Stimulated activated CD4-positive, alpha-beta T cell treated with anti-CD3 and anti-CD28 coated beads, Interleukin-1b, Interleukin-23, amount 100 ng/mL, for 24 hours (primary cell): Measurements from ENCODE around the gene AURKAIP1.
"Not testable (repeated sequence)": the region's sequence is repeated elsewhere in the genome, so short reads cannot be mapped to it uniquely, and the experiment has no call there.

ENCODE experiments used
- DNase-seq, 4 experiments: peaks; one replicate each; pipeline ENCODE4 v3.0.0-alpha.2; 2020; ENCODE audit warnings: low read depth in 4 of 4, low spot score in 1 of 4

Gene AURKAIP1

GRCh38 chr1:1387098-1388077, 12.4 kb upstream of the AURKAIP1 start:
- no peak for DNase-seq

GRCh38 chr1:1385931-1386330, 10.9 kb upstream of the AURKAIP1 start:
- DNase-seq = no peak

- not testable (repeated sequence) for DNase-seq
Observed at GRCh38 chr1:1385339-1385738, 10.3 kb upstream of the AURKAIP1 start.

DNA sequence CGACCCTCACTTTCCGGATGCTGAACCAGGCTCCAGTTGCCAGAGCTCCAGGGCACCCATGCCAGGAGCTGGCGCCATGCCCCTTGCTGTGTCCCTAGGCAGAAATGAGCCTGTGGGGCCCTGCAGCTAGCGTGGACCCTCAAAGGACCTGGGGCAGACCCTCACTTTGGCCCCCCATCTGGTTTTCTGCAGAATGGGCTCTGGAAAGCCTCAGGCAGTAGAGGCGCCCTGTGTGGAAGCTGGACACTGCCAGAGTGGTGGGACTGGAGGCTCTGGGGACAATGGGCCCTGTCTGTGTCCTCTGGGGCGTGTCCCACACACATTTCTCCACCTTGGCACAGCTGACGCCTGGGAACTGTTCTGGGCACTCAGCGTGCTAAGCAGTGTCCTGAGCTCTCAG, 6.3 kb upstream of the AURKAIP1 start:
- DNase-seq = no peak

DNA sequence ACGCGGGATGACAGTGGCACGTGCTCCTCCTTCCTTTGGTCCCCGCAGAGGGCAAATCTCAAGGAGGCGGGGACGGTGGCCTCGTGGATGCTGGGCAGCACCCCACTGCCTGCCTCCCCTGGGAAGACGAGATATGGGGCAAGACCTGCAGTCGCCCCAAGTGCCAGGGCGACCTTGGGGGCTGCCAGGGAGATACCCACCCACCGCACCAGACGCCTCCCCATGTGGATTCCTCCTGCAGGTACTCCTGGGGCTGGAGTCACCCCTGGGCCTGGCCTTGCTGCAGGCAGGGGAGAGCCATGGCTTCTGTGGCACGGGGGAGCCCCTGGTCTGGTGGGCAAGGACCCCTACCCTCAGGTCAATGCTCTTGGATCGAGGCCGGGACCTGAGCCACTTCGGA, 5.9 kb upstream of the AURKAIP1 start:
- DNase-seq = no peak

GRCh38 chr1:1377540-1378205, 2.7 kb upstream of the AURKAIP1 start:
- DNase-seq = no peak

GRCh38 chr1:1376551-1377226, 1.7 kb upstream of the AURKAIP1 start:
- no peak for DNase-seq

DNA sequence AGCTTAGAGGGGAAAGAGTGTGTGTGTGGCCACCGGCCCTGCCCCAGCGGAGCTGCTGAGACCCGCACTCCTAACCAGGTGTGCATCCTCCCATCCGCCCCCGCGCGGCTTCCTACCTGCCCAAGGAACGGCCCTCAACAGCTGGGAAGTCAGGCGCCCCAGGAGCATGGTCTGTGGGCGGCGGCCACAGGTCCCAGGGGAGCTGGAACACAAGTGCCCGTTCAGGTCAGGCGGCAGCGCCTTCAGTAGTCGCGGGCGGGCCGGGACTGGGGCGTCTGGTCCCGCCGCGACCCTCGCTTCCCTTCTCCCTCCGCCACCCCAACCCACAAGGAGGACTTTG, 448 bp downstream of the AURKAIP1 start:
- no peak for DNase-seq

DNA sequence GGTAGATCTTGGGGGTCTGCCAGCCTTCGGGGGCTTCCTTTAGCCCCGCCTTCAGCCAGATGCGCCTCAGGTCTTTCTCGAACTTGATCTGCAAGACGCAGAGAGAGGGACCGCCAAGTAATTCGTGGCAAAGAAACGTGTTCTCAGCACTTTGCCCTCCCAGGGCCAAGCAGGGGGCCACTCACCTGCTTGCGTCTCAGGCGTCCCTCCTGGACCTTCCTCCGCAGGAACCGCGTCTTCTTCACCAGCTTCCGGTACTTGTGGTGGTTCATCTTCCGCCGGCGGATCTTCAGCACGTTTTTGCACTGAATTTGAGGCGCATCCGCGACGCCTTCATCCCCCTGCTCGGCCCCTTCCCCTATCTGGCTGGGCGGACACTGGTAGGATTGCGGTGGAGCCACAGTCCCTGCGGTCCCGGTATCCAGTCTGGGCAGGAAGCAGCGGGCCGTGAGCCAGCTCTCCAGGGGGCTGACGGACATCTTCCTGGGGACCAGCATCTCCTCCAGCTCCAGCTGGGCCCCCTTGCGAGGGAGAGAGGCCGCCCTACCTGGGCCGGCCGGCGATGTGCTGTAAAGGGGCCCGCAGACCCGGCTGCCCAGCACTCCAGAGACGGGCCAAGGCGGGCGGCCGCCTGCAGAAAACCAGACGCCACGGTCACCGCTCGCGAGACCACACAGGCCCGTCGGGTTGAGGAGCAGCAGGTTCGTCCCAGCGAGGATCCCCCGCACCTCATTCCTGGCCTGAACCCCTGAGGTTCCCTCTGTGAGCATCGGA, 1.0 kb downstream of the AURKAIP1 start:
- no peak for DNase-seq

DNA sequence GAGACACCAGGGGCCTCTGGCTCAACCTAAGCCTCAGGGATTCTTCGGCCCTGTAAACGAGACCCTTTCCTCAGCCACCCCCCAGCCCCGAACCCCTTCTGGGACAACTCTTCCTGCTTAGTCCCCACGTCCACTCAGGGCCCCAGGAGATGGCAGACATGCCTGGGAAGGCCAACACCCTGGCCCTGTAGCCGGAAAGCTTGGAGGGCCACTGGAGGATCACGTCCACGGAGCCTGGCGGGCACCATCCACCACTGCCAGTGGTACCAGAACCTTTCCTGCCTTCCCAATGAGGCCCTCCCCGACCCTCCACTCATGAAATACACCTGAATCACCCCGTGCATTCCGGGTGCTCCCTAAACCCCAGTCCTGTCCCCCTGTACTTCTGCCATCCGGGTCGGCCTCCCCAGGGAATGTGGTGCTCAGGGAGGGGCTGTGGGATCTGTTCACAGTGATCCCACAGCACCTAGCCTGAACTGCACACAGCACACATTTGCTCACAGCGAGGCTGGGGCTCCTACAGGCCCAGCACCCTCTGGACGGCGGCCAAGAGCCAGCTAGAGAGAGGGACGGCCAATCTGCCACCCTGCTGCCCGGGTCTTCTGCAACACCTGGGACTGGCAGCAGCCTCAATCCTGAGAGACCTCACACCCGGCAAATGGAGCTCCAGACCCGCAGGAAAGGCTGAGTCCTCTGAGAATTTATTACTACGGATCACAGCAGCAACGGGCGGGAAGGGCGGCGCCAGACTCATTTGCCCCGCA, 1.8 kb downstream of the AURKAIP1 start:
- no peak for DNase-seq

- DNase-seq = peak; percentile 69 to 74 (median 72)
Observed at GRCh38 chr1:1371746-1372711, 3.0 kb downstream of the AURKAIP1 start.

DNA sequence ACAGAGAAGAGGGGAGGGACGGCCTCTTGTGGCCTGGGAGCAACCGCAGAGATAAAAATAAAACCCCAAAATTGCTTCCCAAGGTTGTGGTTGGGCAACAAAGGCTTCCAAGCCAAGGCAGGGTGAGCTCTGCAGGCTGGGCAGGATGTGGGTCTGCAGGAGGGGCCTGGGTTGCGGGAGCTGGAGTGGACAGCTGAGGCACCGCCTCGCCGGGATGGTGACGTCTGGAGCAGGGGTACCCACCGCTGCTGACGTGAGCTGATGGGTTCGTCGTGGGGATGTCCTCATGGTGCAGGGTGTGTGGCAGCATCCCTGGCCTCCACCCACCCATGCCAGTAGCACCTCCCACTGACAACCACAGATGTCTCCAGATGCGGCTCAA, 3.7 kb downstream of the AURKAIP1 start:
- no peak for DNase-seq

GRCh38 chr1:1370771-1371300, 4.2 kb downstream of the AURKAIP1 start:
- DNase-seq = no peak

DNA sequence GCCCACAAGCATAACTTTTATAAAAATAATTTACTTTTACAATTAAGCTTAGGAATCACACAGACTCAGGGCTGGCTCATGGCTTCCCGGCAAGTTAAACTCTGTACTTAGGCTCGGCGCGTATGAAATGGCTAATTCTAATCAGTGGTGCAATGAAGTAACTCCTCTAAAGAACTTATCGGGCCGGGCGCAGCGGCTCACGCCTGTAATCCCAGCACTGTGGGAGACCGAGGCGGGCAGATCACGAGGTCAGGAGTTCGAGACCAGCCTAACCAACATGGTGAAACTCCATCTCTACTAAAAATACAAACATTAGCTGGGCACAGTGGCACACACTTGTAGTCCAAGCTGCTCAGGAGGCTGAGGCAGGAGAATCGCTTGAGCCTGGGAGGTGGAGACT, 4.9 kb downstream of the AURKAIP1 start:
- not testable (repeated sequence) for DNase-seq

GRCh38 chr1:1367315-1367714, 7.7 kb downstream of the AURKAIP1 start:
- DNase-seq = no peak

- DNase-seq = no peak
Observed at GRCh38 chr1:1366699-1367066, 8.3 kb downstream of the AURKAIP1 start.

DNA sequence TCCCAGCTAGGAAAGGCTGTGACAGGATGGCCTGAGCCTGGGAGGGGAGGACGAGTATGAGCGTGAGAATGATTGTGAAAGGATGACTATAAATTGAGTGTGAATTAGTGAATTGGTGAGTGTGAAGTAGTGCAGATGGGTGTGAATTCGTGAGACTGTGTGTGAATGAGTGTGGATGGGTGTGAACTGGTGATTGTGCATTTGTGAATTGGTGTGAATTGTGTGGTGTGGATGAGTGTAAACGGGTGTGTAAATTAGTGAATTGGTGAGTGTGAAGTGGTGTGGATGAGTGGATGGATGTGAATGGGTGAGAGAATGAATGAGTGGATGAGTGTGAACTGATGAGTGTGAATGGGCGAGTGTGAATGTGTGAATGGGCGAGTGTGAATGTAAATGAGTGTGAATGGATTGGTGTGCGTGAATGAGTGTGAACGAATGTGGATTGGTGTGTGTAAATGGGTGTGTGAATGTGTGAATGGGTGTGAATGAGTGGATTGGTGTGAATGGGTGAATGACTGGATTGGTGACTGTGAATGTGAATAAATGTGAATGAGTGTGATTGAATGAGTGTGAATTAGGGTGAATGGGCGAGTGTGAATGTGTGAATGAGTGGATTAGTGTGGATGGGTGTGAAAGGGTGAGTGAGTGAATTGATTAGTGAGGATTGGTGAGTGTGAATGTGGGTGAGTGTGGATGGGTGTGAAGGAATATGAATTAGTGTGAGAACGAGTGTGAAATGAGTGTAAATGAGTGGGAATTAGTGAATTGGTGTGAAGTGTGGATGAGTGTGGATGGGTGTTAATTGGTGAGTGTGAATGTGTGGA, 8.9 kb downstream of the AURKAIP1 start:
- no peak for DNase-seq

DNA sequence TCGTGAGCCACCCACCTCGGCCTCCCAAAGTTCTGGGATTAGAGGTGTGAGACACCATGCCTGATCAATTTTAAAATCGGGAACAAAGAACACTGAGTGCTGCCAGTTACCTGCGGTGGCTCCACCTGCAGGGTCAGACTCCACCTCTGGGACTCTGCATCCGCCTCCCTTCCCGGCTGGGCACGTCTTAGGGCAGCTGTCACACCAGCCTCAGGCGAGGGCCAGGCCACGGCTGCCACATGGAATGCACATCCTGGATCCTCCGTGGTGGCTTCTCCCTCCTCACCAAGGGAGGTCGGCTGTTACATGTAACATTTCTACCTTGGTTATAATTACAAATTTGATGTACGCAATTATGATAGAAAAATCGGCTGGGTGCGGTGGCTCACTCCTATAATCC, 10.7 kb downstream of the AURKAIP1 start:
- no peak for DNase-seq
